PC-9 (cell line): ENCODE results near the gene DFFA. TPM values are rescaled to one million over a fixed set of nuclear protein-coding genes. Genes with fewer than 3 reads are reported as not detected.
A peak's percentile ranks its signal among the peaks of the same experiment; 100 is the strongest.
"Not testable (repeated sequence)": the region's sequence is repeated elsewhere in the genome, so short reads cannot be mapped to it uniquely, and the experiment has no call there.

Source experiments
- BruUV-seq: library from RNA; stranded (reverse); fragments of 400-500 nt; replicated peaks from 2 replicates; lab custom pipeline; 2021; lab: Mats Ljungman, UMichigan
- CTCF ChIA-PET: fragments of 300-600 bp; sonication (Branson Sonifier 250); formaldehyde crosslinking; loops from one replicate; lab custom pipeline; 2022; ENCODE audit warnings: antibody characterized with exemption; lab: Charles Lee
- POLR2A ChIA-PET: fragments of 300-600 bp; sonication (Branson Sonifier 250); formaldehyde crosslinking; loops from one replicate; lab custom pipeline; 2022; ENCODE audit warnings: antibody characterized with exemption; ENCODE audit not compliant: unreplicated experiment; lab: Charles Lee
- DNase-seq, 2 experiments: peaks; one replicate each; pipeline versions ENCODE4 v3.0.0 to v3.0.0-alpha.2; 2015 to 2022; ENCODE audit warnings: mixed read lengths in 1 of 2
- H2AFZ ChIP-seq: fragments of 200-600 bp; sonication (generic); 2 replicates; pipeline ENCODE4 v1.8.1; 2017; ENCODE audit warnings: antibody characterized with exemption
- H3F3A ChIP-seq: fragments of 200-600 bp; sonication (generic); 2 replicates; pipeline ENCODE4 v1.8.1; 2017; ENCODE audit warnings: antibody characterized with exemption, mild to moderate bottlenecking, low read depth; ENCODE audit not compliant: insufficient read depth
- H3K27ac ChIP-seq: fragments of 200-600 bp; sonication (generic); 2 replicates; pipeline ENCODE4 v1.6.1; 2016; ENCODE audit warnings: mixed run types
- H3K27me3 ChIP-seq: fragments of 200-600 bp; sonication (generic); 2 replicates; pipeline ENCODE4 v1.6.1; 2016; ENCODE audit warnings: low read depth, mixed run types; ENCODE audit not compliant: insufficient read depth
- H3K36me3 ChIP-seq: fragments of 200-600 bp; sonication (generic); 2 replicates; pipeline ENCODE4 v1.6.1; 2016; ENCODE audit warnings: low read depth, mixed run types
- H3K4me1 ChIP-seq: fragments of 200-600 bp; sonication (generic); replicated peaks from 2 replicates; pipeline ENCODE4 v1.6.1; 2016; ENCODE audit warnings: mixed run types; ENCODE audit not compliant: insufficient read depth
- H3K4me2 ChIP-seq: fragments of 200-600 bp; sonication (generic); 2 replicates; pipeline ENCODE4 v1.6.1; 2017; ENCODE audit warnings: mixed run types
- H3K4me3 ChIP-seq: fragments of 200-600 bp; sonication (generic); 2 replicates; pipeline ENCODE4 v1.6.1; 2016; ENCODE audit warnings: mixed run types
- H3K79me2 ChIP-seq: fragments of 200-600 bp; sonication (generic); 2 replicates; pipeline ENCODE4 v1.6.1; 2017; ENCODE audit warnings: low read depth, mixed run types
- H3K9me2 ChIP-seq: fragments of 200-600 bp; sonication (generic); 2 replicates; pipeline ENCODE4 v1.8.1; 2017; ENCODE audit warnings: mild to moderate bottlenecking; ENCODE audit not compliant: insufficient read depth
- H3K9me3 ChIP-seq: fragments of 200-600 bp; sonication (generic); 2 replicates; pipeline ENCODE4 v1.8.1; 2016; ENCODE audit warnings: low read depth; ENCODE audit not compliant: insufficient read depth
- H4K20me1 ChIP-seq: fragments of 200-600 bp; sonication (generic); 2 replicates; pipeline ENCODE4 v1.8.1; 2017; ENCODE audit not compliant: insufficient read depth
- CTCF ChIP-seq: fragments of 200-600 bp; sonication (generic); conservative IDR thresholded peaks from 2 replicates; pipeline ENCODE4 v1.6.1; 2017; ENCODE audit warnings: mixed run types, antibody characterized with exemption, mild to moderate bottlenecking, moderate library complexity
- EZH2 ChIP-seq: fragments of 200-600 bp; sonication (generic); IDR thresholded peaks from 2 replicates; pipeline ENCODE4 v1.8.0; 2017; ENCODE audit warnings: antibody characterized with exemption, low read depth
- intact Hi-C: fragments of 100-400 bp; cut with micrococcal nuclease; formaldehyde crosslinking; loops from one replicate; pipeline ENCODE4 v1.10.0; 2022; ENCODE audit not compliant: unreplicated experiment
- total RNA-seq: library from RNA; stranded (reverse); gene quantifications from 2 replicates; pipeline ENCODE4 v1.2.3, GENCODE V29; 2021

DFFA gene
- total RNA-seq, 1 experiment from 2014 or later: 35.2 TPM

- H3K4me1 ChIP-seq: no peaks in the 10 kb centered on the region
- H3K79me2 ChIP-seq: peaks cover 13% of the 10 kb centered on the region
- CTCF ChIA-PET: interaction anchor here (0.7 kb wide), 2 partner anchors 37 to 55 kb away, joined by 3 to 4 read pairs; partner anchors contain the start of gene CENPS
- no peaks in the 10 kb centered on the region for H3K36me3 ChIP-seq
- no peak overlapping the region for H2AFZ ChIP-seq
- no peak for DNase-seq
- intact Hi-C loops: no loop called here
- no TSS peak for BruUV-seq
- H3K4me2 ChIP-seq: no peak overlapping the region
- TF ChIP-seq CTCF (no peak), EZH2 (no peak)
- H3K9me3 ChIP-seq: no peaks in the 10 kb centered on the region
- H3K4me3 ChIP-seq: no peak overlapping the region
- no peak overlapping the region for H3K27ac ChIP-seq
- H3K9me2 ChIP-seq: no peaks in the 10 kb centered on the region
- H3K27me3 ChIP-seq: no peaks in the 10 kb centered on the region
- peaks cover 16% of the 10 kb centered on the region; the same call in 1 of the 2 replicates for H3F3A ChIP-seq
- H4K20me1 ChIP-seq: peaks cover 4% of the 10 kb centered on the region; the same call in 1 of the 2 replicates
- POLR2A ChIA-PET: no interaction called here
Measured at GRCh38 chr1:10467078-10467477, 5.3 kb downstream of the DFFA start.

GRCh38 chr1:10459184-10459583, 13.1 kb downstream of the DFFA start:
- H3K9me2 ChIP-seq: no peaks in the 10 kb centered on the region
- H3K9me3 ChIP-seq: no peaks in the 10 kb centered on the region
- BruUV-seq: no TSS peak
- 0 out of 2 replicates have a peak, but pooled peaks cover 3% of the 10 kb centered on the region for H3K36me3 ChIP-seq
- peak overlapping the region; percentile 20 for H3K4me2 ChIP-seq
- no peak overlapping the region for H3K4me3 ChIP-seq
- DNase-seq: peak; percentile 70 to 97
- peaks cover 30% of the 10 kb centered on the region for H3F3A ChIP-seq
- H3K27me3 ChIP-seq: no peaks in the 10 kb centered on the region
- peaks cover 19% of the 10 kb centered on the region for H3K4me1 ChIP-seq
- H3K27ac ChIP-seq: peak overlapping the region; percentile 78
- POLR2A ChIA-PET: interaction anchor here (0.6 kb wide), 1 partner anchor 44 kb away, joined by 3 read pairs; no protein-coding TSS in a partner anchor
- TF ChIP-seq CTCF (no peak), EZH2 (no peak)
- CTCF ChIA-PET: interaction anchor here (0.5 kb wide), 1 partner anchor 483 kb away, joined by 3 read pairs; no protein-coding TSS in a partner anchor
- H2AFZ ChIP-seq: no peak overlapping the region
- 0 out of 2 replicates have a peak, but pooled peaks cover 3% of the 10 kb centered on the region for H3K79me2 ChIP-seq
- H4K20me1 ChIP-seq: no peaks in the 10 kb centered on the region
- intact Hi-C loops: no loop called here

GRCh38 chr1:10457875-10458274, 14.5 kb downstream of the DFFA start:
- H3K9me3 ChIP-seq: no peaks in the 10 kb centered on the region
- no TSS peak for BruUV-seq
- 0 out of 2 replicates have a peak, but pooled peaks cover 3% of the 10 kb centered on the region for H3K79me2 ChIP-seq
- H3K36me3 ChIP-seq: 0 out of 2 replicates have a peak, but pooled peaks cover 3% of the 10 kb centered on the region
- H3F3A ChIP-seq: peaks cover 25% of the 10 kb centered on the region
- no peaks in the 10 kb centered on the region for H3K27me3 ChIP-seq
- DNase-seq: no peak
- no peaks in the 10 kb centered on the region for H3K9me2 ChIP-seq
- intact Hi-C loops: no loop called here
- no peak overlapping the region for H2AFZ ChIP-seq
- H4K20me1 ChIP-seq: no peaks in the 10 kb centered on the region
- no peak for TF ChIP-seq CTCF
- no peak for TF ChIP-seq EZH2
- no peak overlapping the region for H3K4me2 ChIP-seq
- H3K4me3 ChIP-seq: no peak overlapping the region
- no peak overlapping the region for H3K27ac ChIP-seq
- CTCF ChIA-PET: no interaction called here
- H3K4me1 ChIP-seq: peaks cover 19% of the 10 kb centered on the region
- POLR2A ChIA-PET: interaction anchor here (0.6 kb wide), 2 partner anchors 10 to 37 kb away, joined by 4 to 6 read pairs; no protein-coding TSS in a partner anchor

GRCh38 chr1:10457462-10457861, 14.9 kb downstream of the DFFA start:
- H3K9me2 ChIP-seq, H3K36me3 ChIP-seq, H3K79me2 ChIP-seq, H3K9me3 ChIP-seq, H3K27ac ChIP-seq, H3K4me3 ChIP-seq, H3K4me2 ChIP-seq, H4K20me1 ChIP-seq, intact Hi-C loops, CTCF ChIA-PET, H3K27me3 ChIP-seq, DNase-seq, BruUV-seq, H2AFZ ChIP-seq: not testable (repeated sequence)
- POLR2A ChIA-PET: interaction anchor here (0.6 kb wide), 1 partner anchor 10 kb away, joined by 4 read pairs; no protein-coding TSS in a partner anchor
- Histone ChIP-seq H3K4me1 (peaks cover 19% of the 10 kb centered on the region), H3F3A (peaks cover 25% of the 10 kb centered on the region)
